ENCODE results near the gene LAMC3.
"Not testable (repeated sequence)": the region's sequence is repeated elsewhere in the genome, so short reads cannot be mapped to it uniquely, and the experiment has no call there.

The LAMC3 gene

GRCh38 chr9:131031005-131031641 is 22.1 kb downstream of the LAMC3 start:
- no peak for DNase-seq (ENCODE audit: low read depth, low spot score)
- no peak overlapping the region for H3K4me3 ChIP-seq (ENCODE audit: low read depth, low read length)
- TF ChIP-seq CTCF (IDR thresholded peaks at IDR 0.05; ENCODE audit: insufficient read depth, low read length, missing control alignments), result no peak
- ChIA-PET CTCF (interaction anchor here (0.7 to 2.2 kb wide), 6 partner anchors 11 to 162 kb away, joined by 3 to 9 read pairs (median 3); no protein-coding TSS in a partner anchor), POLR2A (no interaction called here)

GRCh38 chr9:131031642-131032005 is 22.6 kb downstream of the LAMC3 start:
- no peak for DNase-seq (ENCODE audit: low read depth, low spot score)
- no peak for TF ChIP-seq CTCF (IDR thresholded peaks at IDR 0.05; ENCODE audit: insufficient read depth, low read length, missing control alignments)
- H3K4me3 ChIP-seq (ENCODE audit: low read depth, low read length), result no peak overlapping the region
- POLR2A ChIA-PET, result no interaction called here
- CTCF ChIA-PET, result interaction anchor here (1.1 to 1.3 kb wide), 2 partner anchors 12 to 15 kb away, joined by 3 to 9 read pairs; no protein-coding TSS in a partner anchor

GRCh38 chr9:131032384-131032783 is 23.4 kb downstream of the LAMC3 start:
- no peak overlapping the region for H3K4me3 ChIP-seq (ENCODE audit: low read depth, low read length)
- no peak for DNase-seq (ENCODE audit: low read depth, low spot score)
- no peak for TF ChIP-seq CTCF (IDR thresholded peaks at IDR 0.05; ENCODE audit: insufficient read depth, low read length, missing control alignments)
- POLR2A ChIA-PET, result no interaction called here
- CTCF ChIA-PET, result interaction anchor here (5.5 kb wide), 1 partner anchor 14 kb away, joined by 53 read pairs; no protein-coding TSS in a partner anchor

GRCh38 chr9:131033269-131034224 is 24.6 kb downstream of the LAMC3 start:
- no peak for DNase-seq (ENCODE audit: low read depth, low spot score)
- TF ChIP-seq CTCF (IDR thresholded peaks at IDR 0.05; ENCODE audit: insufficient read depth, low read length, missing control alignments), result no peak
- CTCF ChIA-PET, result interaction anchor here (0.6 to 5.5 kb wide), 5 partner anchors 8 to 326 kb away, joined by 3 to 53 read pairs (median 3); no protein-coding TSS in a partner anchor
- POLR2A ChIA-PET, result no interaction called here
- H3K4me3 ChIP-seq (ENCODE audit: low read depth, low read length), result no peak overlapping the region

GRCh38 chr9:131034268-131034667 is 25.3 kb downstream of the LAMC3 start:
- ChIA-PET CTCF (interaction anchor here (0.6 to 5.5 kb wide), 5 partner anchors 9 to 327 kb away, joined by 3 to 53 read pairs (median 3); no protein-coding TSS in a partner anchor), POLR2A (no interaction called here)
- H3K4me3 ChIP-seq (ENCODE audit: low read depth, low read length), result no peak overlapping the region
- TF ChIP-seq CTCF (IDR thresholded peaks at IDR 0.05; ENCODE audit: insufficient read depth, low read length, missing control alignments), result no peak
- no peak for DNase-seq (ENCODE audit: low read depth, low spot score)

- DNase-seq (ENCODE audit: low read depth, low spot score); H3K4me3 ChIP-seq (ENCODE audit: low read depth, low read length); POLR2A ChIA-PET: not testable (repeated sequence)
- CTCF ChIA-PET, result interaction anchor here (0.8 to 5.5 kb wide), 5 partner anchors 12 to 327 kb away, joined by 3 to 53 read pairs (median 5); no protein-coding TSS in a partner anchor
Measured at GRCh38 chr9:131034749-131035148, 25.8 kb downstream of the LAMC3 start.
